Testis (tissue), 2 donors: ENCODE data around the gene C18orf32.
"Not testable (repeated sequence)": the region's sequence is repeated elsewhere in the genome, so short reads cannot be mapped to it uniquely, and the experiment has no call there.

Experiments
- POLR2A ChIP-seq: fragments of 450-650 bp; IDR thresholded peaks from one replicate; pipeline ENCODE4 v1.6.1; 2017; ENCODE audit warnings: antibody characterized with exemption, mild to moderate bottlenecking, moderate library complexity
- TF ChIP-seq, protein P1 (sequence below), 3 experiments: fragments of 450-650 bp in 2 of 3; fragments of 200-600 bp in 1 of 3; sonication (generic) in 1 of 3; IDR thresholded peaks; one replicate each; pipeline ENCODE4 v1.5.1; 2016 to 2019; ENCODE audit warnings: antibody characterized with exemption in 3 of 3, mild to moderate bottlenecking in 2 of 3, moderate library complexity in 1 of 3

- TF ChIP-seq, protein P1, sequence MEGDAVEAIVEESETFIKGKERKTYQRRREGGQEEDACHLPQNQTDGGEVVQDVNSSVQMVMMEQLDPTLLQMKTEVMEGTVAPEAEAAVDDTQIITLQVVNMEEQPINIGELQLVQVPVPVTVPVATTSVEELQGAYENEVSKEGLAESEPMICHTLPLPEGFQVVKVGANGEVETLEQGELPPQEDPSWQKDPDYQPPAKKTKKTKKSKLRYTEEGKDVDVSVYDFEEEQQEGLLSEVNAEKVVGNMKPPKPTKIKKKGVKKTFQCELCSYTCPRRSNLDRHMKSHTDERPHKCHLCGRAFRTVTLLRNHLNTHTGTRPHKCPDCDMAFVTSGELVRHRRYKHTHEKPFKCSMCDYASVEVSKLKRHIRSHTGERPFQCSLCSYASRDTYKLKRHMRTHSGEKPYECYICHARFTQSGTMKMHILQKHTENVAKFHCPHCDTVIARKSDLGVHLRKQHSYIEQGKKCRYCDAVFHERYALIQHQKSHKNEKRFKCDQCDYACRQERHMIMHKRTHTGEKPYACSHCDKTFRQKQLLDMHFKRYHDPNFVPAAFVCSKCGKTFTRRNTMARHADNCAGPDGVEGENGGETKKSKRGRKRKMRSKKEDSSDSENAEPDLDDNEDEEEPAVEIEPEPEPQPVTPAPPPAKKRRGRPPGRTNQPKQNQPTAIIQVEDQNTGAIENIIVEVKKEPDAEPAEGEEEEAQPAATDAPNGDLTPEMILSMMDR (IDR thresholded peaks at IDR 0.05) = not testable (repeated sequence)
- not testable (repeated sequence) for TF ChIP-seq POLR2A
Observed at GRCh38 chr18:49506438-49506837, 19.4 kb upstream of the C18orf32 start.
